Spleen (tissue), 11 donors: ENCODE data around the gene XRCC3. TPM values are rescaled to one million over a fixed set of nuclear protein-coding genes. Genes with fewer than 3 reads are reported as not detected.

Experiments
- DNase-seq: peaks from one replicate; pipeline ENCODE4 v3.0.0-alpha.2; 2020
- H3K27ac ChIP-seq, 8 donors: fragments of 200-600 bp; sonication (generic) in 7 of 8; 1 replicate in 4 of 8; 2 replicates in 4 of 8; pipeline versions ENCODE4 v1.5.0 to v1.8.0; 2016 to 2021; ENCODE audit warnings: inconsistent platforms in 4 of 8, mild to moderate bottlenecking in 4 of 8, moderate library complexity in 1 of 8
- H3K27me3 ChIP-seq, 7 donors: fragments of 200-600 bp; sonication (generic) in 6 of 7; replicated peaks in 1 of 7; 1 replicate in 4 of 7; 2 replicates in 3 of 7; pipeline versions ENCODE4 v1.5.0 to v1.8.0; 2016 to 2021; ENCODE audit warnings: inconsistent platforms in 3 of 7, mild to moderate bottlenecking in 1 of 7
- H3K36me3 ChIP-seq, 6 donors: fragments of 200-600 bp; sonication (generic) in 5 of 6; 1 replicate in 4 of 6; 2 replicates in 2 of 6; pipeline versions ENCODE4 v1.5.0 to v1.8.0; 2016 to 2021; ENCODE audit warnings: inconsistent platforms in 2 of 6
- H3K4me1 ChIP-seq, 6 donors: fragments of 200-600 bp; sonication (generic) in 5 of 6; 1 replicate in 3 of 6; 2 replicates in 3 of 6; pipeline versions ENCODE4 v1.5.0 to v1.8.0; 2016 to 2021; ENCODE audit warnings: inconsistent platforms in 3 of 6
- H3K4me3 ChIP-seq, 8 donors: fragments of 200-600 bp; sonication (generic) in 7 of 8; 1 replicate in 4 of 8; 2 replicates in 4 of 8; pipeline versions ENCODE4 v1.5.0 to v1.8.0; 2016 to 2021; ENCODE audit warnings: inconsistent platforms in 4 of 8, mild to moderate bottlenecking in 4 of 8, moderate library complexity in 2 of 8
- H3K9me3 ChIP-seq, 8 donors: fragments of 200-600 bp; sonication (generic) in 7 of 8; 1 replicate in 4 of 8; 2 replicates in 4 of 8; pipeline versions ENCODE4 v1.5.0 to v1.8.0; 2016 to 2021; ENCODE audit warnings: inconsistent platforms in 4 of 8
- POLR2A ChIP-seq, 3 donors: fragments of 450-650 bp; IDR thresholded peaks; one replicate each; pipeline ENCODE4 v1.5.1; 2017; ENCODE audit warnings: antibody characterized with exemption in 3 of 3, mild to moderate bottlenecking in 1 of 3
- POLR2AphosphoS5 ChIP-seq, 3 donors: sonication (generic); formaldehyde crosslinking; IDR thresholded peaks; one replicate each; pipeline ENCODE4 v1.5.1; 2017; ENCODE audit warnings: antibody characterized with exemption in 3 of 3
- WGBS, 5 donors: extraction: QIAGEN DNeasy Blood & Tissue Kit in 3 of 5; methylation state at CpG; one replicate each; pipeline versions ENCODE4 v1.1.5 to v1.1.7; 2013 to 2018; 5-methylcytosine and 5-hydroxymethylcytosine counted together
- intact Hi-C: fragments of 100-400 bp; cut with DNase I; formaldehyde crosslinking; loops from one replicate; pipeline ENCODE4 v1.15.0; 2023; ENCODE audit warnings: low total_unique reads
- polyA plus RNA-seq, 3 donors: library from polyadenylated mRNA; stranded (reverse); fragments of 200-250 nt; gene quantifications; one replicate each; pipeline ENCODE4 v1.2.1, GENCODE V29; 2013
- total RNA-seq, 7 donors: library from RNA; depleted of rRNA in 3 of 7; stranded (reverse); fragments of >200 nt in 3 of 7; fragmentation: NEBNext Ultra II Directional in 4 of 7; extraction: Animal tissue kit (Norgen Biotek cat#: 25700) in 4 of 7; gene quantifications; one replicate each; pipeline versions ENCODE4 v1.1.0 to v1.2.1, GENCODE V29; 2016 to 2021
- TF ChIP-seq, protein P1 (sequence below), 11 experiments: fragments of 200-600 bp in 7 of 11; fragments of 450-650 bp in 4 of 11; sonication (generic) in 4 of 11; IDR thresholded peaks in 8 of 11; conservative IDR thresholded peaks in 3 of 11; 1 replicate in 7 of 11; 2 replicates in 4 of 11; pipeline versions ENCODE4 v1.4.0 to v1.8.0; 2016 to 2021; ENCODE audit warnings: antibody characterized with exemption in 11 of 11, inconsistent platforms in 4 of 11, mild to moderate bottlenecking in 1 of 11
- donor health status: healthy with polysubstance abuse.
- donor health status: DM: no; HTN: no; CAD: no; lungs with moderate emphysema.
- donor health status: DM: no; HTN: no; CAD: no.
- donor health status: Bipolar disorder and iron deficiency.
- donor health status: healthy.
- donor health status: DM: no; HTN: no; CAD: no.
- donor health status: DM: yes; HTN: yes; CAD: no.

Gene XRCC3
- total and polyA plus RNA-seq, 10 donors, result 5.9 to 20.4 (median 14.3) TPM

DNA sequence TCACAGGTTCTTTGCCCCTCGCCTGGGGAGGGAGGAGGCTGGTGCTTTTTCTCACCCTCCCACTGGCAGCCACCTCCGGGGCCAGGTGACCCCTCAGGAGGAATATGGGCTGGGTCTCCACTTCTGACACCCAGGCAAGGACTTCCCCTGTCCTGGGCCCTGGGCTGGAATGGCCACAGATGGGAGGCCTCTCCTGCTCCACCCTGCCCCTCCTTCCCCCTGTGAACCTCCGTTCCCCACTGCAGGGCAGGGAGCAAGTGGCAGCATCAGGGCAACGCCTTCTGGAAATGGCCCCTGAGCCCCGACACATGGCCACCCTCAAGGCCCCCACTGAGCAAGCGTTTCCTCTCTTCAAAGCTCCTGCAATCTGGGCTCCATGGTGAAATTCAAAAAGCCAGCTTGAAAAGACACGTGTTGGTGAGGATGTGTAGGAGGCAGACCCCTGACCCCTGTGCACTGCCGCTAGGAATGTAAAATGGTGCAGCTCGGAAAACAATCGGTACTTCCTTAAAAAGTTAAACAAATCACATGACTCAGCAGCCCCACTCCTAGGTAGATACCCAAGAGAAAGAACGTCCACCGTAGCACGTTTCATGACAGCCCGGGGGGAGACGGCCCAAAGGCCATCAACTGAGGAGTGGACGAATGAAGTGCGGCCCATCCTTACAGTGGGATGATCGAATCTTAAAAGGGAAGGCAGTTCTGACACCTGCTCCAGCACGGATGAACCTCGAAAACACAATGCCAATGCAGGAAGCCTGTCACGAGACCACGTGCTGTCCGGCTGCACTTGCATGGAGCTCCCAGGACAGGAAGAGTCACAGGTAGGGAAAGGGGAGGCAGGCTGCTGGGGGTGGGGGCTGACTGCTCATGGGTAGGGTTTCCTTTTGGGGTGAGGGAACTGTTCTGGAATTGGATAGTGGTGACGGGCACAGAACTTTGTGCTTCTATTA is 11.5 kb downstream of the XRCC3 start:
- Histone ChIP-seq H3K4me3 (no peak overlapping the region), H3K4me1 (peaks cover 34 to 100% (median 86%) of the 10 kb centered on the region in 6 donors), H3K27ac (peak overlapping the region; percentile 31 to 95 (median 83)), H3K9me3 (no peaks in the 10 kb centered on the region), H3K36me3 (peaks cover 0 to 100% (median 53%) of the 10 kb centered on the region in 6 donors), H3K27me3 (no peaks in the 10 kb centered on the region)
- 57 to 70% (median 64%) methylated on average over 24 of the region's 24 CpGs for WGBS, 5 donors
- peak; percentile 78 for DNase-seq
- intact Hi-C loops, result no loop called here
- TF ChIP-seq POLR2A (IDR thresholded peaks at IDR 0.05), result peak in 1 of 3 donors; percentile 14
- TF ChIP-seq, protein P1, sequence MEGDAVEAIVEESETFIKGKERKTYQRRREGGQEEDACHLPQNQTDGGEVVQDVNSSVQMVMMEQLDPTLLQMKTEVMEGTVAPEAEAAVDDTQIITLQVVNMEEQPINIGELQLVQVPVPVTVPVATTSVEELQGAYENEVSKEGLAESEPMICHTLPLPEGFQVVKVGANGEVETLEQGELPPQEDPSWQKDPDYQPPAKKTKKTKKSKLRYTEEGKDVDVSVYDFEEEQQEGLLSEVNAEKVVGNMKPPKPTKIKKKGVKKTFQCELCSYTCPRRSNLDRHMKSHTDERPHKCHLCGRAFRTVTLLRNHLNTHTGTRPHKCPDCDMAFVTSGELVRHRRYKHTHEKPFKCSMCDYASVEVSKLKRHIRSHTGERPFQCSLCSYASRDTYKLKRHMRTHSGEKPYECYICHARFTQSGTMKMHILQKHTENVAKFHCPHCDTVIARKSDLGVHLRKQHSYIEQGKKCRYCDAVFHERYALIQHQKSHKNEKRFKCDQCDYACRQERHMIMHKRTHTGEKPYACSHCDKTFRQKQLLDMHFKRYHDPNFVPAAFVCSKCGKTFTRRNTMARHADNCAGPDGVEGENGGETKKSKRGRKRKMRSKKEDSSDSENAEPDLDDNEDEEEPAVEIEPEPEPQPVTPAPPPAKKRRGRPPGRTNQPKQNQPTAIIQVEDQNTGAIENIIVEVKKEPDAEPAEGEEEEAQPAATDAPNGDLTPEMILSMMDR (IDR thresholded peaks at IDR 0.05 in 8 of 11, conservative IDR thresholded peaks at IDR 0.05 in 3 of 11), result no peak
- TF ChIP-seq POLR2AphosphoS5 (IDR thresholded peaks at IDR 0.05), result peak; percentile 56 to 76 (median 65)

DNA sequence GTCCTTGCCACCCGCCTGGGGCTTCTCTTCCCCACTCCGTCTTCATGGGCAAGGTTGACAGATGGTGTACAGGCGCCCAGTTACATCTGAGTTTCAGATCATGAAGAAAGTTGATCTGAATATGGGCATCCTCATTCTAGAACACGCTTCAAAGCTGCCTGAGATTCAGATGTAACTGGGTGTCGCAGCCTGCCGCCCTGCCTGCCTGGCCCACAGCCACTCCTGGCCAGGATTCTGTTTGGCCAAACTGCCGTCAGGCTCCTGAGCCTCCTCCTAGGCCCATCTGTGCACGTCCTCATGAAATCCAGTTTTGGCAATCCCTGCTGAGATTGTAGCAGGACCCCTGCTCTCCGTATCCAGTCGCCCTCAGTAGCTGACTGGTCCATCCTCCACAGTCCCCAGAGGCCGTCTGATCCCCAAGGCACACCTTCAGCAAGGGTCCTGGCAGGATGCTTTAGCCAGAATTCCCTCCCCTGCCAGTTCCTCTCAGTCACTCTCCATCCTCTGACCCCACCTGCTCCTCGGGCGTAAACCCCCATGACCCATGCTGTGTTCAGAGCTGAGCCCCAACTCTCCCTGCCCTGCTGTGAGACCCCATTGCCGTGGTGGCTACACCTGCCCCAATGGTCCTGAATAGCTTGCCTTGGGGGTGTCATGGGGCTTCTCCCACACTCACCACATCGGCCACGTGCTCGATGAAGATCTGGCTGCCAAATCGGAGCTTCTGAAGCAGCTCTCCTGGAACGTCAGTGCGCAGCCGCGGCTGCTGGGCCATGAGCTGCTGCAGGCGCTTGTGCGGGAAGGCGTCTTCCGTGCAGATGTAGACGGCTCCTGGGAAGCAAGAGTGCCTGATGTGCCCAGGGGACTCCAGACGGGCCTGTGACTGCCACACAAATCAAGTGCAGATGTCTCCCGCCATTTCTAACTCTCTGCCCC is 12.5 kb downstream of the XRCC3 start:
- no peaks in the 10 kb centered on the region for H3K27me3 ChIP-seq
- H3K36me3 ChIP-seq, result peaks cover 0 to 100% (median 54%) of the 10 kb centered on the region in 6 donors
- peaks cover 43 to 100% (median 86%) of the 10 kb centered on the region in 6 donors for H3K4me1 ChIP-seq
- H3K27ac ChIP-seq, result peak overlapping the region in 6 of 8 donors; percentile 80 to 95 (median 83)
- DNase-seq, result peak; percentile 71
- 85 to 90% (median 89%) methylated on average over 28 to 29 of the region's 29 CpGs for WGBS, 5 donors
- TF ChIP-seq, protein P1 (IDR thresholded peaks at IDR 0.05 in 8 of 11, conservative IDR thresholded peaks at IDR 0.05 in 3 of 11), result no peak
- no peak for TF ChIP-seq POLR2A (IDR thresholded peaks at IDR 0.05)
- peak in 1 of 3 donors; percentile 57 for TF ChIP-seq POLR2AphosphoS5 (IDR thresholded peaks at IDR 0.05)
- no peaks in the 10 kb centered on the region for H3K9me3 ChIP-seq
- intact Hi-C loops, result no loop called here
- H3K4me3 ChIP-seq, result no peak overlapping the region

DNA sequence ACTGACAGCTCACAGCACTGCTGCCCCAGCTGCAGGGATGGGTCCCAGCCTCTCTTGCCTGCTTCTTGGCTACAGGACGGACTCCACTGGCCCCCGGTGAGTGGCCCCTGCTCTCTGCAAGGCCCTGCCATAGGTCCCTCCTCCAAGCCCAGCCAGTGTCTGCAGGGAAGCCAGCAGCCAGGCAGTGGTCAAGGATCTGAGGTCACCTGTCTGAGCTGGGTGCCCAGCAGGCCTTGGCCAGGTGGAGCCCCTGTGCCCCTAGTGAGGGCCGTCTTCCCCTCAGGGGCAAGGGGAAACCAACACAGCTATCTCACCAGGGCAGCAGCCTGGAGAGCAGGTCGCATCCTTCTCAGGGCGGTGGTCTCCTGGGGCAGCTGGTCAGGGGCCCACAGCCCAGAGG is 13.2 kb downstream of the XRCC3 start:
- Histone ChIP-seq H3K36me3 (peaks cover 0 to 100% (median 51%) of the 10 kb centered on the region in 6 donors), H3K4me3 (no peak overlapping the region), H3K9me3 (no peaks in the 10 kb centered on the region), H3K4me1 (peaks cover 44 to 100% (median 90%) of the 10 kb centered on the region in 6 donors), H3K27me3 (no peaks in the 10 kb centered on the region), H3K27ac (peak overlapping the region in 5 of 8 donors; percentile 52 to 95 (median 83))
- peak; percentile 75 for DNase-seq
- TF ChIP-seq POLR2AphosphoS5 (IDR thresholded peaks at IDR 0.05), result peak in 1 of 3 donors; percentile 67
- no peak for TF ChIP-seq POLR2A (IDR thresholded peaks at IDR 0.05)
- WGBS, 5 donors, result 72 to 98% (median 82%) methylated on average over 3 to 5 of the region's 5 CpGs
- intact Hi-C loops, result no loop called here

DNA sequence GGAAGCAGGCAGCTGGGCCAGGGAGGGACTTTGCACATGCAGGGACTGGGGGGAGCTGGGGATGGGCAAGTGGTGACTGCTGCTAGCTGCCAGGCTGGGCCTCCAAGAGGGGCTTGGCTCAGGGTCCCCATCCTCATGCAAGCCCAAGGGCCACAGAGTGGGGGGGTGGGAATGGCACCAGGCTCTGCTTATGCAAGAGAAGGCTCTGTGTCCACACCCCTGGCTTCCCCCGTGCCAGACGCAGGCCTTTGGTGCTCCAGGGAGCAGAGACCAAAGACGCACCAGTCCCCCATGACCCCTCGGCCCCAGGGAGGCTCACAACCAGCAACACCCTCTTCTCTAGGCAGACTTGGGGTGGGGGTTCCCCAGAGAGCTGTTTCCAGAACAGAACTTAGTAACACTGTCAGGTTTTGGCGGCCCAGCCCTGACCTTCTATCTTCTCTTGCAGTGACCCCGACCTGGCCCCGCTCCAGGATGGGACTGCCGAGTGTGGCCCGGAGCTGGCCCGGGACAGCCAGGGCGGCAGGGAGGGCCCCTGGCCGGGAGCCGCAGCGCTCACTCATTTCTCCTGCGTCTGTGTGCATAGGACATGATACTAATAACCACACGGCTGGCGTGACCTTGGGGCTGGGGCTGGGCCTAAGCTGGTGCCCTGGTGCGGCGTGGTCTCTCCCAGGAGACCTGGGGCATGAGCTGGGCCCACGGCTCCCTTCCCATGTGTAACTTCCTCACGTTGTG is 14.3 kb downstream of the XRCC3 start:
- 63 to 86% (median 65%) methylated on average over 18 to 21 of the region's 21 CpGs for WGBS, 5 donors
- Histone ChIP-seq H3K36me3 (peaks cover 0 to 100% (median 44%) of the 10 kb centered on the region in 6 donors), H3K27ac (peak overlapping the region in 7 of 8 donors; percentile 20 to 95 (median 67)), H3K4me1 (peaks cover 48 to 100% (median 92%) of the 10 kb centered on the region in 6 donors), H3K9me3 (no peaks in the 10 kb centered on the region), H3K4me3 (no peak overlapping the region), H3K27me3 (no peaks in the 10 kb centered on the region)
- no peak for TF ChIP-seq POLR2A (IDR thresholded peaks at IDR 0.05)
- TF ChIP-seq POLR2AphosphoS5 (IDR thresholded peaks at IDR 0.05), result peak in 2 of 3 donors; percentile 40 to 72
- TF ChIP-seq, protein P1 (IDR thresholded peaks at IDR 0.05 in 8 of 11, conservative IDR thresholded peaks at IDR 0.05 in 3 of 11), result no peak
- DNase-seq, result peak; percentile 83
- intact Hi-C loops, result no loop called here
